Stimulated activated CD4-positive, alpha-beta T cell treated with anti-CD3 and anti-CD28 coated beads, Interleukin-4, amount 100 ng/mL, for 24 hours (primary cell): Measurements from ENCODE around the gene PRPF6.

Source experiments
- DNase-seq: peaks from one replicate; pipeline ENCODE4 v3.0.0-alpha.2; 2020

Gene PRPF6

DNA sequence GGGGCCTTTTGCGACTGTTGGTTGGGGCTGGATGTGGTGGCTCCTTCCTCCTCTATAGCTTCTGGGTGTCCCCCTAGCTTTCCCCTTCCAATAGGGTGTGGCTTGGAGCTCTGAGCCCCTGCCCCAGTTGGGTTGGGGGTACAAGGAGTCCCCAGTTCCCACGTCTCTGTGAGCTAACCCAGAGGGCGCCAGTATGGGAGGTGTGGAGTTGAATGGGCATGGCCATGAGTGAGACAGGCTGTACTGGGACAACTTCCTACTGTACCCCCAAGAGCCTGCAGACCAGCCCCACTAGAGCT lies 56.2 kb downstream of the PRPF6 start:
- no peak for DNase-seq

DNA sequence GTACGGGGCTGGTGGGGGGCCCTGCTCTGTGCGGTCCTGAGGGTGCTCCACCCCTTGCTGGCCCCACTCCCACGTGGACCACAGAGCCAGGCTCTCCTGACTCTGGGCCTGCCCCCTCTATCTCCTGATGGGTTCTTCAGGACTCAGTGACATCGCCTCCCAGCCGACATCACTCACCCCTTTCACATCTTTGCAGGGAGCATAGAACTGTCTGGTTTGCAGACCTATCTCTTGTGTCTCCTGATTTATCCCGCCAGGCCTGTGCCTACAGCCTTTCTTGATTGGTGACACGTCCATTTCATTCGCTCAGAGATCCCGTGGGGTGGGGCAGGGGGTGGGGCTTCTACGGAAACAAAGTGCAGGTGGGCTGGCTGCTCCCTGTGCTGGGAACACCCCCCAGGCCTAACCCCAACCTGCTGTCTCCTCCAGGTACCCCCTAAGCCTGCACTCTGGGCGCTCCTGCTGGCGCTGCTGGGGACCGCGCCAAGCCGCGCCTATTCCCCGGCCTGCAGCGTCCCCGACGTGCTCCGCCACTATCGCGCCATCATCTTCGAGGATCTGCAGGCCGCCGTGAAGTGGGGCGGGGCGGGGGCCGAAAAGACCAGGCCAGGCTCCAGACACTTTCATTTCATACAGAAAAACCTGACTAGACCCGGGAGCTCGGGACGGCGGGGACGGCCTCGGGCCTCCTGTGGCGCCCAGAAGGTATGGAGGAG lies 56.7 kb downstream of the PRPF6 start:
- DNase-seq, result no peak

DNA sequence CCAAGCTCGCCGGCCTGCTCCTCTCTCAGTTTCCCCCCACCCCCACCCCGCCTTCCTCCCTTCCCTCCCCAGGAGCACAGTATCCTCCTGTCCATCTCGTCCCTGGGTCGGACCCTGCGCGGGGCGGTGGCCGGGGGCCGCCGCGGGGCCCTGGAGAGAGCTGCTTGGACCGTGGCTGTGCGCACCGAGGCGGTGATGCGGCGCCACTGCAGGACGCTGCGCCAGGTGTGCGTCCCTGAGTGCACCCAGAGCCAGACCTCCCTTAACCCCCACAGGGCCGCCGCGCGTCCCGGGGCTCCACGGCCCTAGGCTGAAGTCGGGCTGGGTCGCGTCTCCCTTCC lies 57.3 kb downstream of the PRPF6 start:
- no peak for DNase-seq

DNA sequence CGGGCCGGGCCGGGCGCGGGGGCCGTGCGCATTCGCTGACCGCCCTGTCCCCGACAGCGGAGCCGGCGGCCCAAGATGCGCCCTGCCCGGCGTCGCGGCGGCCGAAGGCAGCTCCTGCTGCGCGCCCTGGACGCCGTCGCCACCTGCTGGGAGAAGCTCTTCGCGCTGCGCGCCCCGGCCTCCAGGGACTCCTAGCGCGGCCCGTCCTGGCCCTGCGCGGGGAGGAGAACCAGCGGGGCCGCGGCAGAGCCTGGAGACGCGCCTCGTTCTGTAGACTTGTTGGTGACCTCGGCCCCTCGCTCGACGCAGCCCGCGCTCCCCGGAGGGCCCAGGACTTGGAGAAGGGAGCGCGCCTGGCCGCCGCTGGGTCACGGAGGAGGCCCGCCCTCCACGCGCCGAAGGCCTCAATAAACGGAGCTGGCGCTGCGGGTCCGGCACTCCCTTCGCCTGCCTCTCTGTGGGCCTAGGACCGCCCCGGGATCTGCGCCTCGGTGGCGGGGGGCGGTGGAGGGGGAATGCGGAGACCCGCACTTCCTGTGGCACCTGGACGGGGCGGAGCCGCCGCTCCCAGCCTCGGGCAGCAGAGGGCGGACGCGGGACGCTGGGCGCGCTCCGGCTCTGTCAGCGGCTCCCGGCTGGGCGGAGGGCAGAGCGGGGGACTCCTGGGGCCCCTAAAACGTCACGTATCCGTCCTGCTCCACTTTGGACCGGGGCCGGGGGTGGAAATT lies 57.8 kb downstream of the PRPF6 start:
- DNase-seq, result peak; percentile 78

DNA sequence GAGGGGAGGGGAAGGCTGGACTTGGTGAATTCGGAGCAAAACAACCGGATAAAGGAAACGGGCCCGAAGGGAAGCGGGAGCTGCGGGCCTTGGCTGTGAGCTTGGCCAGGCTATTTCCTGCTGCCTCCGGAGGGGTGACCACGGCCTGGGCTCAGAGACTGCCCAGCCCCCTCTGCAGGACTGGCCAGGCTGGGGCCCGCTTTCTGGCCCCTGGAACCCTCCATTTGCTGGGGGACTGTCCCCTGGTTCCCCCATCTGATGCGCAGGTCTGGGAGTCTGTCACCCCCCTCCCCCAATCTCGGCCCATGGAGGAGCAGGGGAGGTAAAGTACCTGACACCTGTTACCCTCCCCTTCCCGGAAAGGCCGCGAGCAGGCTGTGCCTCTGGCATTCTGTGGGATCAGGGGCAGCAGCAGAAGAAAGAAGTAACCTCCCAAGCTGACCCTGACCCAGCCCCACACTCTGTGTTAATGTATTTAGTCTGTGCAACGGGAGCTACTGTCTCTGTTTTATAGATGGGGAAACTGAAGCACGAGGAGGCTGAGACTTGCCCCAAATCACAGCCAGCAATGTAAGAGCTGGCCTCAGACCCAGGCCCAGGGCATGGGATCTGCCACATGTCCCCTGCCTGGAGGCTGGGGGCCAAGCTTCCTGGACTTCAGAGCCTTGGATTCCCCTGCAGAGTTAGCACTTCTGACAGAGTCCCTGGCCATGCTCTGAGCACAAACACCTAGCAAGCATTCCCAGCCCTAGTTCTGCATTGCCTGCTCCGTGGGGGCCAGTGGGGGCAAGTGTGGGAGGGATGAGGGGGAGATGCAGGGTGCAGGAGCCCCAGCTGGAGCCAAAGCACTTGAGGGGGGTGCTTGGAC lies 58.6 kb downstream of the PRPF6 start:
- DNase-seq, result no peak

DNA sequence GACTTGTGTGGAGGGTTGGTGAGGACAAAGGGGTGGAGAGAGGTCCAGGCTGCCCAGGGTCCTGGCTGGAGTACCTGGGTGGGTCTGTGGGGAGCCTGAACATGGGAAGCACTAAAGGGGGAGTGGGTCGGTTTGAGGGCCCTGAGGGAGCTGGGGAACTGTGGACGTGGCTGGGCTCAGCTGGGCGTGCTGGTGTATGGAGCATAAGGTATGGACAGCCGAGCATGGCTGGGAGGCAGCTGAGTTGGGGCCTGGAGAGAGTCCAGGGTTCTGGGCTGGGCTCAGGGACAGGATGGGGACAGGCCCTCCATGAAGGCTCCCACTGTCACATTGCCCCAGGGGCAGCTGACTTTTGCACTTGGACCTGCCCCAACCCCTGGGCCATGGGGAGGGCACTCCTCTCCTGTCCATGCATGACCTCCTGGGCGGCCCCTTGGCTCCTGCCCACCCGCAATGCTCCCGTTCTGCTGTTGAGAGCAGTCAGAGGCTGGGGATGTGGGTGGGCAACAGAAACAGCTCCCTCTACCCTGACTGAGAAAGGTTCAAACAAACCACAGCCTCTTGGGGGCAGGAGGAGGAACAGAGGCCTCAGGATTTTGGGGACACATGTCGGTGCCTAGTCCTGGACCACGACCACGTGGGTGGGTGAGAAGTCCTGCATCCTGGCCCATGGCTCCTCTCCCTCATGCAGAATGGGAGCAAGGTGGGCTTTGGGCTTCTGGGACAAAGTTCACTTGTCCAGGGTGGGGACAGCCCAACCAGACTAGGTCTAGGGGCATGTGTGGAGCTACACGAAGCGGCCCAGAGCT lies 59.5 kb downstream of the PRPF6 start:
- no peak for DNase-seq

DNA sequence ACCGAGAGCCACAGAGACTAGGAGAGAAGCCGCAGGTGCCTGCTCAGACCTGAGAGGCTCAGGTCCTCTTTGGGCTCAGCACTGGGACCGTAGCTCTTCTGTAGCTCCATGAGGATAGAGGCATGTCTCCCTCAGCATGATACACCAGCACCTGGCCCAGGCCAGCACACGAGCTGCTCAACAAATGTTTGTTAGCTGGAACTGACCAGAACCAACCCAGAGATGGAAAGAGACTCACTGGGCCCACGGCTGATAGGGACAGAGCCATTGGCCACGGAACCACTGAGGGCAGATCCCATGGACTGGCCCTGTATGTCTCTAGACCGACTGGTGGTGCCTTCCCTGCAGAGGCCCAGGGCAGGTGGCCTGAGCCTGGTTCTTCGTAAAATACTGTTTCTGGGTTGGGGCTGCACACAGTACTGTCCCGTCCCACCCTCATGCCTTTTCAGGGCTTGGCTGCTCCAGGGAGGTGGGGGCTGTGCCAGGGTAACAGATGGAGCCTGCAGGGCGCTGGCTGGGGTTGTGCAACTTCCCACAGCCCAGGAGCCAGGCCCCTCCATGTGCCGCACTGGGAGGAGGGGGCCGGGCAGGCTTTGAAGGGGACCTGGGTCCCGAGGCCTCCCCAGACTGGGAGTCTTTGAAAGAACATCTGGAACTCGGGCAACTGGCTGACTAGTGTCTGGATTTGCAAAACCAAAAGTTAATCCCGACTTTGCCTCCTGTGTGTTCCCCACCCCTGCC lies 60.3 kb downstream of the PRPF6 start:
- no peak for DNase-seq

DNA sequence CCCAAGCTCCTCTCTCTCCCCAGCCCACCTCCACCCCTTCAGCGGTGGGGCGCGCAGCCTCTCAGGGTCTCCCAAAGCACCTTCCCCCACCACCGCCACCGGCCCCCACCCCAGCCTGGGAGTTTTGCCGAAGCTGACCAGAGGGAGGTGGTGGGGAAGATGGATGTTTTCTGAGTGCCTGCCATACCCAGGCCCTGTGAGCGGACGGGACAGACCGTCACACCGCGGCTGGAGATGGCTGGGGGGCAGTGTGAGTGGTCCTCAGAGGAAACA lies 60.8 kb downstream of the PRPF6 start:
- DNase-seq, result no peak

DNA sequence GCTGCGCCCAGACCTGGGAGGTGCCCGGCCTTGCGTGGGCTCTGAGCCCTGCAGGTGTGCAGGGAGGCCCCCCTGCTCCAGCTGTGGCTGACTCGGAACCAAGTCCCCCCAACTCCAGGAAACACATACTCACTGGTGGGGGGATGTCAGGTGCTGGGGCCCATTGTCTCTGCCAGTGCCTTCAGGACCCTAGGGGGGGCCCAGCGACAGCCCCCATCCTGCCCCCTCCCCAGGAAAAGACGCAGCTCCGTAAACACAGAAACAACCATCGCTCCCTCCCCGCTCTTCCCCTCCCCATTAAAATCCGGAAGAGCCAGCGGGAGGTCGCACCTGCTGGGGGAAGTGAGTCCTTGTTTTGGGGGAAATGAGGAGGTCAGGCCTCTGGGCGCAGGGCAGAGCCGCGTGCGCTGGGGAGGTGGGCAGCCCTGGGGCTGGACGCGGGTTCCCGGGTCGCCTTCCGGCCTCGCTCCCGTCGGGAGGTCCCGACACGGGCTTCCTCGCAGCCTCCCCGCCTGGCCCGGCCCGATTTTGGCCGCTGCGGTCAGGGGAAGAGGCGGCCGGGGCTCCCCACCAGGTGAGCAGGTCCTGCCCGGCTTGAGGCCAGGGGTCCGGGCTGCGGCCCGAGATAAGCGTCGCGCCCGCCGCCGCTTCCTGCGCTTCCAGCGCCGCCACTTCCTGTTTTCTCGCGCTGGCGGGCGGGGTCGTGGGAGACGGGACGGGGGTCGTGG lies 61.3 kb downstream of the PRPF6 start:
- DNase-seq, result no peak

DNA sequence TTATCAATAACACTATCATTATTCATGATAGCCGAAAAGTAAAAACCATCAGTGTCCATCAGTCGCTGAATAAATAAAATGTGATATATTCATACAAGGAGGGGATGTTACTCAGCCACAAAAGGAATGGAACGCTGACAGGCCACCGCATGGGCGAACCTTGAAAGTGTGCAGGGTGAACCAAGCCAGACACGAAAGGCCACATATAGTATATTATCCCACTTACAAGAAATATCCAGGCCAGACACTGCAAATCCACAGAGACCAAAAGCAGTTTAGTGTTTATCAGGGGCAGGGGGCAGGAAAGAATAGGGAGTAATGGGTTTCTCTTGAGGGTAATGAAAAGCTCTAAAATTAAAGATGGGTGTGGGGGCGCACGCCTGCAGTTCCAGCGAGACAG lies 62.8 kb downstream of the PRPF6 start:
- no peak for DNase-seq

DNA sequence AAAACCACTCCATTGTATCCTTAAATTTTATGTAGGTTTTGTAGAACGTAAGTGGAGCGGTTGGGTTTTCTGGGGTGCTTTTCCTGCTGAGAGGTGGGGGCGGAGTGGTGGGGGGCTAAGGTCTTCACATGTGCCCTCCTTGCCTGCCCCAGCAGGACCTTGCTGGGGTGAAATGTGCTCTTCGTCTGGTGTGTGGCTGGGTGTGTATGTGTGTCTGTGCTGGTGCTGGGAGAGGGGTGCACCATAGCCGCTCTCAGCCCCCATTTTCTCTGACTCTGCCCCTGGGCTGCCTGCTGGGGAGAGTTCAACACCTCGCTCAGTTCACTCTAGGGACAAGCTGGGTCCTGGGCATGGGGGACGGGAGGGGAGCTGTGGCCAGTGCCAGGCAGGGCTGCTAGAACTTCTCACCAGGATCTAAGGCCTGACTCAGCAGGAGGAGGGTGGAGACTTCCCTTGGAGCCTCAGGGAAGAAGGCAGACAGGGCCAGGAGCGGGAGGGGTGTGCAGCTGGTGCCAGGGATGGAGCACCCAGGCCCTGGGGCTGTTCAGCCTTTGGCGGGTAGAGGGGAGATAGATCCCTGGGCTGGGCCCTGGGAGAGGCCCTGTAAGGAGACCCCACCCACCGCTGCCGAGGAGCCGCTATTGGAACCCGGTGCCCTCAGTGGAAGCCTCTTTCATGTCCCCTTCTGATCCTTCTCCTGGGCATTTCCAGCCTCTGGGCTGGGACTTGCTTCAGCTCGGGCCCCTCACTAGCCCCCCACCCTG lies 63.7 kb downstream of the PRPF6 start:
- no peak for DNase-seq

DNA sequence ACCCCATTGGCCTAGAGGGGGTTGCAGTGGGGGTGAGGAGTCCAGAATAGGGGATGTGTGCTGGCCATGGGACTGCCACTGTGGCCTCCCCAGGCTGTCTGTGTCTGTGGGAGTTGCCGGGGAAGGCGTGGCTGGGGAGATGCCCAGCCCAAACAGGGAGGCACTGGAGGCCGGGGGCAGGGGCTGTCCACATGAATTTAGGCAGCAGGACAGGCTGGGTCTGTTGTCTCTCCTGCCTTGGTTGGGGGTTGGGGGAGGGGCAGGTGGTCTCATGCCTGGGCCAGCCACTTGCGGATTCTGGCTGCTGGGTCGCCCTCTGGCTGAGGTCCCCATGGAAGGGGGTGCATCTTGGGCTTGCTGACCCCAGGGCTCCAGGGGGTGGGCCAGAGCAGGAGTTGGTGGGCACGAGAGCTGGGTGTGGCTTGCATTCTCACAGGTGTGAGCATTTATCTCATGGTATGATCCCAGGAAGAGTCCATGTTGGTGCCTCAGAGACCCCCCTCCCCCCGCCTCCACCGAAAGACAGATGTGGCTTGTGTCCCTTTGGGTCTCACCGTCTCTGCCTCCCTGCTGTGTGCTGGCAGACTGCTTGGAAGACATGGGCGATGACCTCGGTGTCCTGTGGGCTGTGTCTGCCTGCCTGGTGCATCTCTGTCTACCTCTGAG lies 64.5 kb downstream of the PRPF6 start:
- DNase-seq, result no peak

DNA sequence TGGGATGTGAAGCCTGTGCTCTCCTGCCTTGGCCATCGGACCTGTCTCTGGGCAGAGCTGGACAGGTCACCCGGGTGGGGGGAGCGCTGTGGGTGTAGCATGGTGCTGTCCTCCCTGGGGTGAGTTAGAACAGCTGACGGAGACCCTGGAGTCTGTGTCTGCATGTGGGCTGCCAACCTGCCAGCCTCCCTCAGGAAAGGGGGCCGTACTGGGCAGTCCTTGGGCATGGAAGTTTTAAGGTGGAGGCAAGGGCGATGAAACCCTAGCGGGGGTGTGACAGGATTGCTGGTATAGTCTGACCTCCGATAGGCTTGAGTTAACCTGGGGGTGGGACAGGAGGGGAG lies 66.1 kb downstream of the PRPF6 start:
- no peak for DNase-seq

DNA sequence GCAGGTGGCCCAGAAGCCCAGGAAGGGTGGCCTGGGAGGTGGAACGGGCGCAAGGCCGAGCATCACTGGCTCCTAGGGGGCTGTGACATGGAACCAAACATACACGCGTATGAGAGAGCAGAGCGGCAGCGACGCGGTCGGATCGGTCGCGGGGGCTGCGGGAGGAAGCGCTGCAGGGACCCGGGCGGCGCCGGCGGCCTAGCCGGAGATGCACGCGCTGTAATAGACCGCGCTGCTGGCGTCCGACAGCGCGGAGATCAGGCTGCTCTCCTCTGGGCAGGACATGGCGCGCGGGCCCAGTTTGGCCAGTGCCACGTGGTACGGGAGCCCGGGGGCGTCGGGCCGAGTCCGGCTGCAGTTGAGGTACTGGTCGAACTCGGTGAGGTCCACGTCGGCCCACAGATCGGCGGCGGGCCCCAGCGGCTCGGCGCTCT lies 67.1 kb downstream of the PRPF6 start:
- no peak for DNase-seq

DNA sequence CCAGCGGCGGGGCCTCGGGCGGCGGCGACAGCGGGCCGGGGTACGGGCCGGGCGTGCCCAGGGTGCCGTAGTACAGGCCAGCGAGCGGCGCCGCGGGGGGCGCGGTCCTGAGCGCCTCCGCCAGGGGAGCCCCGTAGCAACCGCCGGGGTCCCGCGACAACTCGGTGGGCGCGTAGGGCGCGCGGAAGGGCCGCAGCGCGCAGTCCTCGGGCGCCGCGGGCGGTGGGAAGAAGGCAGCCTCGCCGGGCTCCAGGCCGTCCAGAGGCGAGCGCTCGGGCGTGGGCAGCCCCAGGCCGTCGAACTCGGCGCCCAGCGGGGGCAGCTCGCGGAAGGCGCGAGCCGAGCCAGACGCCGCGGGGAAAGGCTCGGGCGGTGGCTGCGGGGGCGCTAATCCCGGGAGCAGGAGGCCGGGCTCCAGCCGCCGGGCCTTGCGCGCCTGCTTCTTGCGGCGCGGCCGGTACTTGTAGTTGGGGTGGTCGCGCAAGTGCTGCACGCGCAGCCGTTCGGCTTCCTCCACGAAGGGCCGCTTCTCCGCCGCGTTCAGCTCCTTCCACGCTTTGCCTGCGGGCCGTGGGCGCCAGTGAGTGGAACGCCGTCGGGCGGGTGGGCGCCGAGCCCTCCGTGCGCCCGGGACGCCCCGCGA lies 67.6 kb downstream of the PRPF6 start:
- DNase-seq, result no peak

DNA sequence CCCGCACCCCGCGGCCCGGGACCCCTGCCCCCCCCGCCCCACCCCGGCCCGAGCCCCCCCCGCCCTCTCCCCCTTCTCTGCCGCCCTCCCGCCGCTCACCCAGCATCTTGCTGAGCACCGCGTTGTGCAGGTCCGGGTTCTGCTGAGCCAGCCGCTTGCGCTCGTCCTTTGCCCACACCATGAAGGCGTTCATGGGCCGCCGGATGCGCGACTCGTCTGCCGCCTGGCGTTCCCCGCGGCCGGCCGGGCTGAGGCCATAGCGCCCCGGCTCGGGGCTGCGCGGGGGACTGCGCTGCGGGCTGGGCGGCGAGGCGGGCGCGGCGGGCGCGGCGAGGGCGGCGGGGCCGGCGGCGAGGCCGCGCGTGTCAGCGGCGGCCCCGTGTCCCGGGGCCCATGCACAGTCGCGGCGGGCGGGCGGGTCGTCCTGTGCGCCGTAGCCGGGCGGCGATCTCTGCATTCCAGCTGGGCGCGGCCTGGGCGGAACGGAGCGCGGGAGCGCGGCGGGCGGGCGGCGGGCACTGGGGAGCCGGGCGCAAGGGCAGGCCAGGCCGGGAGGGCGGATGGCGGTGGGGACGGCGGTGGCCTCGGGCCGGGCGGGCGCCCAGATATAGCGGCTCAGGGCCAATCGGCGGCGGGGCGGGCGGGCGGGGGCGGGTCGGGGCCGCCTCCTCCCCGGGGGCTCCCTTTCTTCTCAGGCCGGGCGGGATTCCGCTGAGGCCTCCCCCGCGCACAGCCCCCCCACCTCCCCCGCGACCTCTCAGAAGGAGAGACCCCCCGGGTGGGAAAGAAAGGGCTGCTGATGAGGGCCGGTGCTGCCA lies 68.3 kb downstream of the PRPF6 start, which contains the start of gene SOX18:
SOX18 (minus strand) TSS at position 580 of the 818 bp plus-strand sequence; CDS start at position 457, 123 bp downstream.
- no peak for DNase-seq

DNA sequence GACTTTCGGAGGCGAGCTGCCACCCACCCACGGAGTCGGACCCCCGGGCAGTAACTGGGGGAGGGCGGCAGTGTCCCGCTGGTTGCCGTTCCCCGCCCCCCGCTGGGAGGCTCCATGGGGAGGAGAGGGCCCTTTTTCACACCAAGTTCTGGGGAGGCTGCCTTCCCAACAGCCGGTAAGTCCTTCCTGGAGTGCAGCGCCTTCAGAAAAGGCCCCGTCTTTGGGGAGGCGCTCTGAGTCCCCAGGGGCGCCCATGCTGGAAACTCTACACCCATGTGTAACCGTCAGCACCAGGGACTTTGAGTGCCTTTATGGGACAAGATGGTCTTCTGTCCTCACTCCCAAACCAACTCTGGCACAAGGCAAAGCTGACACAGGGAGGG lies 68.9 kb downstream of the PRPF6 start:
- no peak for DNase-seq

DNA sequence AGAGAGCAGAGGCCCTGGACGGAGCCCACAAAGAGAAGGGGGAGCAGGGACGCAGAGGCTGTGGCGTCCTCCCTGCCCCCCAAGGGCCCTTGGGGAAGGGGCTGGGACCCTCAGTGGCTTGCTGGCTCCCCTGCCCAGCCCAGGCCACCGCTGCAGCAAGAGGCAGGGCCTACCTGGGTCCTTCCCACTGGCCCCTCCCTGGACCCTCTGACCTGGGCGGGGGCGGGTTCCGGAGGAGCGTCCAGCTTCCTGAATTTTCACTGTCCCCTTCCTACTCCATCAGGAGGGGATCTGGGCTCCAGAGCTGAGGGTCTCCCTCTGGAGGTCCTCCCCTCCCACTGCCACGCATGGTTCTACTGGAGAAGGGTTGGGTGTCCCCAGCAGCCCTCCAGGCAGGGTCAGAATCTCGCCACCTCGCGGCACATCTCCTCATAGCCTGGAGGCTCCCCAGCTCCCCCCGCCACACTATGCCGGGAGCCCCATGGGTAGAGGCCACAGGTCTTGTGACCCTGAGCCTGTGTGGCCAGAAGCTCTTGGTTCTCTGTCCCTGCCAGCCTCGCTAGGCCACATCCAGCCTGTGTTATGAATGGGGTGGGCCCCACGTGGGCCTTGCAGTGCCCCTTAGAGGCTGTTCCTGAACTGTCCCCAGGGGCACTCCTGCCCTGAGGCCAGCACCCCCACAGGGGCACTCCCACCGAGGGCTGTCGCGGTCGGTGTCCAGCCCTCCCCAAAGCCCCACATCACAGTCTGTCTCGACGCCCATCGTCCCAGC lies 69.5 kb downstream of the PRPF6 start:
- DNase-seq, result no peak
